ENCODE data around the gene TCF23. TPM values are rescaled to one million over a fixed set of nuclear protein-coding genes. Genes with fewer than 3 reads are reported as not detected.

TCF23 gene
- total and polyA plus RNA-seq, 10 donors: 0.27 to 14.8 (median 2.9) TPM

DNA sequence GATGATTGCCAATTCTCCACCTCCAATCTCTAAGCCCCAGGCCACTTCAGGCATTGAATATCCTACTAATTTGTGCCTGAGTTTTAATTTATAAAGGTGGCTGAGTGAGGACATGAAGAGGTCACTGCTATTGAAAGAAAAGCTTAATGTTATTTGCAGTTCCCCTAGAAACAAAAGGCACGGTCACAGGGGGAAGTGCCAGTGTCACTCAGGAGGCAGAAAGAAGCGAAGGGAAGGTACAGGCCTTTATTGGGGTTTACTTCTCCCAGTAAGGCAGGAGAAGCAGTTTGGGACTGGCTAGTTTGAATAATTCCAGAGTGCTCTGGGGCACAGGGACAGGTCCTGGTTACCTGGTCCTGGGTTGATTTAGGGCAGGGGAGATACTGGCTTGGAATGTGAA, 26.9 kb upstream of the TCF23 start:
- DNase-seq: peak; percentile 14
- H3K4me1 ChIP-seq: peaks cover 0 to 35% (median 23%) of the 10 kb centered on the region in 6 donors
- H3K27me3 ChIP-seq (replicated peaks in 1 of 7): peaks cover 0 to 39% (median 22%) of the 10 kb centered on the region in 7 donors
- TF ChIP-seq, protein P1, sequence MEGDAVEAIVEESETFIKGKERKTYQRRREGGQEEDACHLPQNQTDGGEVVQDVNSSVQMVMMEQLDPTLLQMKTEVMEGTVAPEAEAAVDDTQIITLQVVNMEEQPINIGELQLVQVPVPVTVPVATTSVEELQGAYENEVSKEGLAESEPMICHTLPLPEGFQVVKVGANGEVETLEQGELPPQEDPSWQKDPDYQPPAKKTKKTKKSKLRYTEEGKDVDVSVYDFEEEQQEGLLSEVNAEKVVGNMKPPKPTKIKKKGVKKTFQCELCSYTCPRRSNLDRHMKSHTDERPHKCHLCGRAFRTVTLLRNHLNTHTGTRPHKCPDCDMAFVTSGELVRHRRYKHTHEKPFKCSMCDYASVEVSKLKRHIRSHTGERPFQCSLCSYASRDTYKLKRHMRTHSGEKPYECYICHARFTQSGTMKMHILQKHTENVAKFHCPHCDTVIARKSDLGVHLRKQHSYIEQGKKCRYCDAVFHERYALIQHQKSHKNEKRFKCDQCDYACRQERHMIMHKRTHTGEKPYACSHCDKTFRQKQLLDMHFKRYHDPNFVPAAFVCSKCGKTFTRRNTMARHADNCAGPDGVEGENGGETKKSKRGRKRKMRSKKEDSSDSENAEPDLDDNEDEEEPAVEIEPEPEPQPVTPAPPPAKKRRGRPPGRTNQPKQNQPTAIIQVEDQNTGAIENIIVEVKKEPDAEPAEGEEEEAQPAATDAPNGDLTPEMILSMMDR (IDR thresholded peaks at IDR 0.05 in 8 of 11, conservative IDR thresholded peaks at IDR 0.05 in 3 of 11): no peak
- TF ChIP-seq POLR2AphosphoS5 (IDR thresholded peaks at IDR 0.05): no peak
- no peak for TF ChIP-seq POLR2A (IDR thresholded peaks at IDR 0.05)
- no peak overlapping the region for H3K4me3 ChIP-seq
- H3K9me3 ChIP-seq: no peaks in the 10 kb centered on the region
- H3K36me3 ChIP-seq: no peaks in the 10 kb centered on the region
- intact Hi-C loops (cut with DNase I; ENCODE audit: low total_unique reads): no loop called here
- 55 to 74% (median 61%) methylated on average over 2 of the region's 2 CpGs for WGBS, 5 donors
- no peak overlapping the region for H3K27ac ChIP-seq

DNA sequence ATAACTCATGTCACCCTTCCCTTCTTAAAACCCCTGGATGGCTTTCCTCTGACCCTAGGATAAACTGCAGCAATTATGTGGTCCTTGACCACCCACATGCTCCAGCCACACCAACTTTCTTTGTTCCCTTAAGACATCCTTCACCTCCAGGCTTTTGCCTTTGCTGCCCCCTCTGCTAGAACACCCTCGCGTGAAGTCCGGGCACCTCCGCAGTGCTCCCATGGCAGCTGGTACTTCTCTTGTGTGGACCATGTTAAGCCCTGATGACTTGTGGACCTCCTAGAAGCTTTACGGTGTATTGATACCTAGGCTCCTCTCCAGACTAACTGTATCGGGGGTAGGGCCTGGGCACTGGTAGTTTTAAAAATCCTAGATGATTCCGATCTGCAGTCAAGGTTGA, 26.0 kb upstream of the TCF23 start:
- 91 to 96% (median 95%) methylated on average over 7 of the region's 7 CpGs for WGBS, 5 donors
- Histone ChIP-seq H3K27me3 (replicated peaks in 1 of 7) (peaks cover 0 to 30% (median 18%) of the 10 kb centered on the region in 7 donors), H3K4me1 (peaks cover 0 to 35% (median 23%) of the 10 kb centered on the region in 6 donors), H3K27ac (peak overlapping the region in 5 of 8 donors; percentile 70 to 87 (median 77)), H3K36me3 (no peaks in the 10 kb centered on the region), H3K4me3 (peak overlapping the region in 4 of 8 donors; percentile 47 to 85 (median 60)), H3K9me3 (no peaks in the 10 kb centered on the region)
- intact Hi-C loops (cut with DNase I; ENCODE audit: low total_unique reads): no loop called here
- TF ChIP-seq, protein P1 (IDR thresholded peaks at IDR 0.05 in 8 of 11, conservative IDR thresholded peaks at IDR 0.05 in 3 of 11): no peak
- TF ChIP-seq POLR2AphosphoS5 (IDR thresholded peaks at IDR 0.05) (no peak), POLR2A (IDR thresholded peaks at IDR 0.05) (no peak)
- DNase-seq: peak; percentile 64

DNA sequence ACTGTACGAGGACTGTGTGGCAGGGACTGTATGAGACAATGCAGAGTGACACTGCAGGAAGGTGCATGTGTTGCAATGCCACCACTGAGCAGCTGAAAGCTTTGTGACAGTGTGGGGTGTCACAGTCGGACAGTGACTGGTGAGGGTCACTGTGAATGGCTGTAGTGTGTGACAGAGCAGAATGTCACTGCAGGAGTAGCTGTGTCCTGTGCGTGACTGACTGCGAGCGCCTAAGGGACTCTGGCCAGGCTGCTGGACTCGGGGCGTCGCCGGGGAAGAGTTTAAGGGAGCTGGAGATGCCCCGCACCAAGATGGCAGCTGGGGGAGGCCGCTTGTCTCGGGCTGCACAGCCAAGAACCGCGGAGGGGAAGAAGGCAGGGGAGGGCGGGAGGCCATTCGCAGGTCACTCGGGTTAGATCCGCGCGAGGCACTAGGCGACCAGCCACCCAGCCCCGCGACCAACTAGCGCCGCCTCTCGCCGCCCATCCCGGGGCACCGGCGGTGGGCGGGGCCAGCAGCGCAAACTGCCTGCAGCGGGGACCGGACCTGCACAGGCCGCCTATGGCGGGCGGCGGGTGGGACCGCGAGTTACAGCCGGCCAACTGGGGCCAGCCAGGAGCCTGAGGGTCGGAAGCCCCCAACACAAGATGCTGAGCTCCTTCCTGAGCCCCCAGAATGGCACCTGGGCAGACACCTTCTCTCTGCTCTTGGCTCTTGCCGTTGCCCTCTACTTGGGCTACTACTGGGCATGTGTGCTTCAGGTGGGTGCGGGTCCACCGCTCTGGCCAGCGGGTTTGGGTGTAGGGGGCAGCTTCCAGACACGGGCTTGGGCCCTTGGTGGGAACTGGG, 25.3 kb upstream of the TCF23 start, which contains the start of gene ABHD1:
Gene ABHD1, plus strand, starts transcription at position 514 of the 849 bp plus-strand sequence. Its CDS starts 134 bp downstream, at position 648.
- H3K36me3 ChIP-seq: no peaks in the 10 kb centered on the region
- H3K9me3 ChIP-seq: no peaks in the 10 kb centered on the region
- intact Hi-C loops (cut with DNase I; ENCODE audit: low total_unique reads): no loop called here
- H3K27ac ChIP-seq: peak within 1 kb of the TSS; percentile 58 to 87 (median 74)
- peak; percentile 94 for DNase-seq
- H3K4me3 ChIP-seq: peak within 1 kb of the TSS; percentile 47 to 85 (median 64)
- peak; percentile 55 to 82 (median 76) for TF ChIP-seq POLR2AphosphoS5 (IDR thresholded peaks at IDR 0.05)
- no peak for TF ChIP-seq POLR2A (IDR thresholded peaks at IDR 0.05)
- TF ChIP-seq, protein P1 (IDR thresholded peaks at IDR 0.05 in 8 of 11, conservative IDR thresholded peaks at IDR 0.05 in 3 of 11): peak in 1 of 11 experiments; percentile 8
- 3 to 12% (median 6%) methylated on average over 33 to 47 of the region's 47 CpGs for WGBS, 5 donors
- H3K4me1 ChIP-seq: peaks cover 0 to 28% (median 18%) of the 10 kb centered on the region in 6 donors
- H3K27me3 ChIP-seq (replicated peaks in 1 of 7): peaks cover 0 to 23% (median 11%) of the 10 kb centered on the region in 7 donors

DNA sequence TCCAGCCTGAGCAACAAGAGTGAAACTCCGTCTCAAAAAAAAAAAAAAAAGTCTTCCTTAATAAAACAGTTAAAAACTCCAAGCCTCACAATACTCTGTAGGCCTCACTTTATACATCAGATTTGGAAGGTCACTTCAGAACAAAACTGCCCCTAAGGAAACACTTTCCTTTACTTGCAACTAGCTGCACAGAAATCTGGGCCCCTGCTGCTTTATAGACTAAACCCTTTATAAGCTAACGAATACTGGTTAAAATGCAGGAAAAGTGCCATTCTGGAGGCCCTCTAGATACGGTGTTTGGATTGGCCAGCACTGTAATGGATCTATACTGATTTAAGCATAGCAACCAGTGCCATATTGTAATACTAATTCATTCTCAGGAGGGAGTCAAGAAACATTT, 23.7 kb upstream of the TCF23 start:
- H3K27me3 ChIP-seq (replicated peaks in 1 of 7): peaks cover 0 to 7% (median 0%) of the 10 kb centered on the region in 7 donors
- 87 to 97% (median 91%) methylated on average over 3 of the region's 3 CpGs for WGBS, 5 donors
- intact Hi-C loops (cut with DNase I; ENCODE audit: low total_unique reads): no loop called here

More for the DNA sequence above, 23.7 kb upstream of the TCF23 start:
- Histone ChIP-seq H3K27ac (no peak overlapping the region), H3K9me3 (no peaks in the 10 kb centered on the region), H3K36me3 (peaks cover 0 to 14% (median 6%) of the 10 kb centered on the region in 6 donors), H3K4me3 (no peak overlapping the region), H3K4me1 (peaks cover 0 to 19% (median 11%) of the 10 kb centered on the region in 6 donors)
- no peak for DNase-seq
- TF ChIP-seq, protein P1 (IDR thresholded peaks at IDR 0.05 in 8 of 11, conservative IDR thresholded peaks at IDR 0.05 in 3 of 11): no peak
- TF ChIP-seq POLR2A (IDR thresholded peaks at IDR 0.05): no peak
